Measurements from ENCODE around the gene SYNE1. TPM values are rescaled to one million over a fixed set of nuclear protein-coding genes. Genes with fewer than 3 reads are reported as not detected.
"Not testable (repeated sequence)": the region's sequence is repeated elsewhere in the genome, so short reads cannot be mapped to it uniquely, and the experiment has no call there.

The SYNE1 gene
- total RNA-seq, 2 experiments from 2014 or later = 133 to 140 TPM

DNA sequence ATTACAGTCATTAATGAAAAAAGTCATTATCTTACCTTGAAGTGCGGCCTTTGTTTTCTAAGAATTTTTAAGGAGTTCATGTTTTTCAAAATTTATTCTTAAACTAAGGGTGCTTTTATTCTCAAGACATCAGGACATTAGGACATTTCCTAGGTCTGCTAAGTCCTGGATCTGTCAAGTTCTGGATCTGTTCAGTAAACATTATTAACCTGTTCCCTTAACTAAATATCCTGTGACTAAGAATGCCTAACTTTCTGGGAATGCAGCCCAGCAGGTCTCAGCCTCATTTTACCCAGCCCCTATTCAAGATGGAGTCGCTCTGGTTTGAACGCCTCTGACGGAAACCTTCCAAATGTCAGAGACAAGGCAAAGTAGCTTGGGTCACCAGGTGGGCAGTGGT is 302.6 kb downstream of the SYNE1 start:
- POLR2A ChIA-PET = no interaction called here
- Mint-ChIP-seq H3K4me1 (peaks cover 2% of the 10 kb centered on the region), H3K27me3 (peaks cover 7% of the 10 kb centered on the region), H3K4me3 (no peak overlapping the region), H3K36me3 (no peaks in the 10 kb centered on the region), H3K27ac (no peak overlapping the region), H3K9me3 (no peaks in the 10 kb centered on the region)
- DNase-seq (no peak), ATAC-seq (ENCODE audit: low read depth) (no peak)

- Mint-ChIP-seq H3K27ac (no peak overlapping the region), H3K27me3 (peaks cover 1% of the 10 kb centered on the region), H3K4me1 (no peaks in the 10 kb centered on the region), H3K36me3 (no peaks in the 10 kb centered on the region), H3K9me3 (no peaks in the 10 kb centered on the region), H3K4me3 (no peak overlapping the region)
- DNase-seq (no peak), ATAC-seq (ENCODE audit: low read depth) (no peak)
- POLR2A ChIA-PET = no interaction called here
Observed at GRCh38 chr6:152330961-152331360, 306.2 kb downstream of the SYNE1 start.

DNA sequence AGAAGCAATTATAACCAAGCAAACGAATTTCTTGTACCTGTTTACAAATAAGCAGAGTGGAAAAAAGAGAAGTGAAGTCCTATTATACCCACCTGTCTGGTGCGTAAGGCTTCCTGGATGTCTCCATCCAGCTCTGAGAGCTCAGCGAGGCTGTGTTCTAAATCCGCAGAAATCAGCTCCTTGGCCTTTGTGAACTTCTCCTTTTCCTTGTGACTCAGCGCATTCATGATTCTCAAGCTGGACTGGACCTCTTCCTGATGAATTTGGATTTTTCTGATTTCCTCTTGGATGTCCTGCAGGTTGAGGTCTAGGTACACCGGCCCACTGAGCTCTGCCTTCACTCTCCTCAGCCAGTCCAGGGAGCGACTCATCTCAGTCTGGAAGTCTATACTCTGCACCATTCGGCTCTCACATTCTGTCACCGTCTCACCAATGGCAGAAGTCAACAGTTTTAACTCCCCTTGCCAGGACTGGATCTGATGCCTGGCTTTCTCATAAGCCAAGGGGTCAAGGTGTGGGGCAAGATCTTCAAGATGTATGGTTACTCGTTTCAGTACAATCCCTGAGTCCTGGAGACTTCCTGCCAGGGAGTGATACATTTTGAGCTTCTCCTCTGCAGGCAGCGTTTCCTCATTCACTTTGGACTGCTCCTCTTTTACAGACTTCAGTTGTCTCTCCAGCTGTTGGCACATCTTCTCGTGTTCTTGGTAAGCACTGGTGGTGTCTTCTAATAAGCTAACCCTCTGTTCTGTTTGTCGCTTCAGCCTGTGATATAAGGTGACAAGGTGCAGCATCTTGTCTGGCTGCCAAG is 307.3 kb downstream of the SYNE1 start:
- Mint-ChIP-seq H3K4me3 (no peak overlapping the region), H3K9me3 (no peaks in the 10 kb centered on the region), H3K36me3 (no peaks in the 10 kb centered on the region), H3K4me1 (no peaks in the 10 kb centered on the region), H3K27me3 (peaks cover 3% of the 10 kb centered on the region), H3K27ac (no peak overlapping the region)
- ATAC-seq (ENCODE audit: low read depth) = no peak
- POLR2A ChIA-PET = no interaction called here
- DNase-seq = no peak

DNA sequence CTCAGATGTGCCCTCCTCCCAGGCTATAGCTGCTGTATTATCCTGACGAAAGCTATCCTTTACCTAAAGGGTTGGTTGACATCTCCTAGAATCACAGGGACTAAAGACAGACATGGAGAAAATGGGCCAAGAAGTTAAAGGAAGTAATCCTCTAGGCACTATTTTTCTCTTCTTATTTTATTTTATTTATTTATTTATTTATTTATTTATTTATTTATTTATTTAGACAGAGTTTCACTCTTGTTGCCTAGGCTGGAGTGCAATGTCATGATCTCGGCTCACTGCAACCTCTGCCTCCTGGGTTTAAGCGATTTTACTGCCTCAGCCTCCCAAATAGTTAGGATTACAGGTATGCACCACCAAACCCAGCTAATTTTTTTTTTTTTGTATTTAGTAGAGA is 309.0 kb downstream of the SYNE1 start:
- H3K4me3 Mint-ChIP-seq; H3K27ac Mint-ChIP-seq; H3K4me1 Mint-ChIP-seq; DNase-seq; ATAC-seq (ENCODE audit: low read depth); H3K9me3 Mint-ChIP-seq; POLR2A ChIA-PET; H3K36me3 Mint-ChIP-seq; H3K27me3 Mint-ChIP-seq: not testable (repeated sequence)

GRCh38 chr6:152323376-152323775 is 313.8 kb downstream of the SYNE1 start:
- H3K36me3 Mint-ChIP-seq = no peaks in the 10 kb centered on the region
- H3K9me3 Mint-ChIP-seq = no peaks in the 10 kb centered on the region
- no peaks in the 10 kb centered on the region for H3K4me1 Mint-ChIP-seq
- DNase-seq (no peak), ATAC-seq (ENCODE audit: low read depth) (no peak)
- H3K27me3 Mint-ChIP-seq = peaks cover 20% of the 10 kb centered on the region
- POLR2A ChIA-PET = no interaction called here
- no peak overlapping the region for H3K27ac Mint-ChIP-seq
- H3K4me3 Mint-ChIP-seq = no peak overlapping the region

- Mint-ChIP-seq H3K9me3 (no peaks in the 10 kb centered on the region), H3K27ac (no peak overlapping the region)
- POLR2A ChIA-PET = no interaction called here
Observed at GRCh38 chr6:152318278-152318677, 318.9 kb downstream of the SYNE1 start.

GRCh38 chr6:152316024-152316423 is 321.1 kb downstream of the SYNE1 start:
- no peak overlapping the region for H3K27ac Mint-ChIP-seq
- no peaks in the 10 kb centered on the region for H3K36me3 Mint-ChIP-seq
- peaks cover 10% of the 10 kb centered on the region for H3K4me1 Mint-ChIP-seq
- H3K4me3 Mint-ChIP-seq = no peak overlapping the region
- peaks cover 12% of the 10 kb centered on the region for H3K27me3 Mint-ChIP-seq
- no peaks in the 10 kb centered on the region for H3K9me3 Mint-ChIP-seq
- POLR2A ChIA-PET = no interaction called here
- no peak for ATAC-seq (ENCODE audit: low read depth)
- no peak for DNase-seq

More at GRCh38 chr6:152318278-152318677, 318.9 kb downstream of the SYNE1 start:
- peaks cover 7% of the 10 kb centered on the region for H3K4me1 Mint-ChIP-seq
- no peaks in the 10 kb centered on the region for H3K36me3 Mint-ChIP-seq
- no peak overlapping the region for H3K4me3 Mint-ChIP-seq
- ATAC-seq (ENCODE audit: low read depth) (no peak), DNase-seq (no peak)
- H3K27me3 Mint-ChIP-seq = peaks cover 15% of the 10 kb centered on the region

DNA sequence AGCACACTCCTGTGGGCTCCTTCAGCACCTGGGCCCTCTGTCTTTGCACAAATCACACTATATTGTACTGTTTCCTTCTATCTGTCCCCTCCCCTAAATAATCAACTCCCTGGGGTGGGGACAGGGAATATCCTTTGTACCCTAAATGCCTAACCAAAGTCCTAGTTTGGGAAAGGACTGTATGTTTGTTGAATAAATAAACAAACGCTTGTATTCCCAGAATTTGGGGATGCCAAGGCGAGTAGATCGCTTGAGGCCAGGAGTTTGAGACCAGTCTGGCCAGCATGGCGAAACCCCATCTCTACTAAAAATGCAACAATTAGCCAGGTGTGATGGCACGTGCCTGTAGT is 322.7 kb downstream of the SYNE1 start:
- ATAC-seq (ENCODE audit: low read depth) (no peak), DNase-seq (no peak)
- peaks cover 4% of the 10 kb centered on the region for H3K27me3 Mint-ChIP-seq
- no peak overlapping the region for H3K4me3 Mint-ChIP-seq
- peaks cover 21% of the 10 kb centered on the region for H3K4me1 Mint-ChIP-seq
- H3K9me3 Mint-ChIP-seq = no peaks in the 10 kb centered on the region
- no peaks in the 10 kb centered on the region for H3K36me3 Mint-ChIP-seq
- POLR2A ChIA-PET = no interaction called here
- no peak overlapping the region for H3K27ac Mint-ChIP-seq

DNA sequence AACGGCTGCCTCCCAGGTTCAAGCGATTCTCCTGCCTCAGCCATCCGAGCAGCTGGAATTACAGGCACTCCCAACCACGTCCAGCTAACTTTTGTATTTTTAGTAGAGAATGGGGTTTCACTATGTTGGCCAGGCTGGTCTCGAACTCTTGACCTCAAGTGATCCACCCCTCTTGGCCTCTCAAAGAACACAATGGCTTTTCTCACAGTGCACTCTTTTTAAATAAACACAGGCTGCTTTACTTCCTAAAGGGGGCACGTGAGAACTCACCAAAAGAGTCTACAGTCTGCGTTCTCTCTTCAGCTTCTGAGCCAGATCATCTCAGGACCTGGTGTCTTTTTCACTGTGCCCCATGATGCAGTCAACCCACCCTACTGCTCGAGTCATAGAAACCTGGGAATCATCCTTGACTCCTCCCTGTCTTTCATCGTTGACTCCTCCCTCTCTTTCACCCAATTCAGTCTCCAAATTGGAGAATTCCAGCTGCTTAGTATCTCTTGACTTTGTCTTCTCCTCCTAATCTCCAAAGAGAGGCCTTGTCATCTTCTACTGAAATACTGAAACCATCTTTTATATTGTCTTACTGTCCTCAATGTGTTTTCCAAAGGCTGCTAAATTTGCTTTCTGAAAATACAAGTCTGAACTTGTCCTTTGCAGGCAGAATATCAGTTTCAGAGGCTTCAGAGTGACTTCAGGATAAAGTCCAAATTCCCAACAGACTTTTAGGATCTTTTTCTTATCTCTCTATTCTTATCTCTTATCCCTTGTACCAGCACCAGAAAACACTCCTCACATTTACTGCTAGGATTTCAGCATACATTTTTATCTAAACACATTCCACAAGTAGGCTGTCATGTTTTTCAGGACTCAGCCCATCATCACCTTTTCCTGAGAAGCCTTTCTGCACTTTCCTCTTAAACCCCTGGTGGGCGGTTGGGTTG is 323.4 kb downstream of the SYNE1 start:
- ATAC-seq (ENCODE audit: low read depth) (no peak), DNase-seq (no peak)
- H3K36me3 Mint-ChIP-seq = no peaks in the 10 kb centered on the region
- H3K4me1 Mint-ChIP-seq = peaks cover 25% of the 10 kb centered on the region
- POLR2A ChIA-PET = interaction anchor here (0.6 kb wide), 1 partner anchor 12 kb away, joined by 3 read pairs; no protein-coding TSS in a partner anchor
- H3K27ac Mint-ChIP-seq = no peak overlapping the region
- H3K9me3 Mint-ChIP-seq = no peaks in the 10 kb centered on the region
- no peak overlapping the region for H3K4me3 Mint-ChIP-seq
- H3K27me3 Mint-ChIP-seq = peaks cover 2% of the 10 kb centered on the region

- Mint-ChIP-seq H3K4me1 (peaks cover 30% of the 10 kb centered on the region), H3K27me3 (peaks cover 2% of the 10 kb centered on the region), H3K4me3 (no peak overlapping the region), H3K36me3 (no peaks in the 10 kb centered on the region), H3K27ac (no peak overlapping the region), H3K9me3 (no peaks in the 10 kb centered on the region)
- DNase-seq = no peak
- POLR2A ChIA-PET = no interaction called here
- ATAC-seq (ENCODE audit: low read depth) = no peak
Observed at GRCh38 chr6:152312434-152312833, 324.7 kb downstream of the SYNE1 start.

DNA sequence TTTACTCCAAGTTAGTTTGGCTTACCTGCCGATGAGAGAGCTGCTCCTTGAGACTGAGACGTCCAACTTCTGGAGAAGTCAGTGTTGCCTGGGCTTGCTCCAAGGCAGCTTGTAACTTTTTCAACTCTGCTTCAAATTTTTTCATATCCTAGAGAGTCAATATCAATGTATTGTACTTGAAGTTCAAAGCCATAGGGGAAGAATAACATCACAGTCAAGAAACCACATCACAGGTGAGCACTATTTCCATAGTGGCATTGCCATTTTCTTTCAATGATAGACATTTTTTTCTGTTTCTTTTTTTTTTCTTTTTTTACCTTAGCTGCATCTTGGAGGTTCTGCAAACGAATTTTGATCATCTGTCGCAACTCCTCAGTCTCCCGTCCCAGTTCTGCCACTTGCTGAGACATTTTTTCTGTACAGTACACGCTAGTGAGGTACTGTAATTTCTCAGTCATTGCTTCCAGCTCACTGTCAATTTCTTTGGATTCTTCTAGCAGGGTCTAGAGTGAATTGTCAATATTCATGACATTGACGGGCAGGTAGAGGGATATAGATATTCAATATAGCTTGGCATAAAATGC is 326.7 kb downstream of the SYNE1 start:
- Mint-ChIP-seq H3K4me3 (peak overlapping the region; percentile 65), H3K9me3 (no peaks in the 10 kb centered on the region), H3K4me1 (peaks cover 30% of the 10 kb centered on the region), H3K36me3 (no peaks in the 10 kb centered on the region), H3K27me3 (peaks cover 2% of the 10 kb centered on the region), H3K27ac (peak overlapping the region; percentile 72)
- no peak for DNase-seq
- ATAC-seq (ENCODE audit: low read depth) = peak; percentile 28
- POLR2A ChIA-PET = interaction anchor here (2.5 kb wide), 1 partner anchor 9 kb away, joined by 13 read pairs; no protein-coding TSS in a partner anchor

GRCh38 chr6:152309648-152310047 is 327.5 kb downstream of the SYNE1 start:
- Mint-ChIP-seq H3K27me3 (peaks cover 2% of the 10 kb centered on the region), H3K27ac (peak overlapping the region; percentile 51), H3K4me3 (no peak overlapping the region), H3K9me3 (no peaks in the 10 kb centered on the region), H3K4me1 (peaks cover 30% of the 10 kb centered on the region), H3K36me3 (no peaks in the 10 kb centered on the region)
- peak; percentile 100 for ATAC-seq (ENCODE audit: low read depth)
- POLR2A ChIA-PET = interaction anchor here (2.5 kb wide), 1 partner anchor 8 kb away, joined by 13 read pairs; no protein-coding TSS in a partner anchor
- peak; percentile 71 for DNase-seq

- Mint-ChIP-seq H3K27ac (no peak overlapping the region), H3K36me3 (no peaks in the 10 kb centered on the region), H3K27me3 (peaks cover 2% of the 10 kb centered on the region), H3K9me3 (no peaks in the 10 kb centered on the region), H3K4me1 (peaks cover 27% of the 10 kb centered on the region), H3K4me3 (no peak overlapping the region)
- DNase-seq = no peak
- no peak for ATAC-seq (ENCODE audit: low read depth)
- POLR2A ChIA-PET = interaction anchor here (2.5 kb wide), 1 partner anchor 7 kb away, joined by 13 read pairs; no protein-coding TSS in a partner anchor
Observed at GRCh38 chr6:152309006-152309405, 328.2 kb downstream of the SYNE1 start.

All from activated naive CD8-positive, alpha-beta T cell treated with anti-CD3 and anti-CD28 coated beads, Interleukin-2, amount 10 ng/mL, durations not matched to agents 7 days and 5 days (primary cell).